CMK (cell line): ENCODE data around the gene NBPF6.
"Not testable (repeated sequence)": the region's sequence is repeated elsewhere in the genome, so short reads cannot be mapped to it uniquely, and the experiment has no call there.

Experiments used
- DNase-seq: peaks from one replicate; pipeline ENCODE4 v3.0.0-alpha.2; 2010; ENCODE audit warnings: low read depth

NBPF6 gene

DNA sequence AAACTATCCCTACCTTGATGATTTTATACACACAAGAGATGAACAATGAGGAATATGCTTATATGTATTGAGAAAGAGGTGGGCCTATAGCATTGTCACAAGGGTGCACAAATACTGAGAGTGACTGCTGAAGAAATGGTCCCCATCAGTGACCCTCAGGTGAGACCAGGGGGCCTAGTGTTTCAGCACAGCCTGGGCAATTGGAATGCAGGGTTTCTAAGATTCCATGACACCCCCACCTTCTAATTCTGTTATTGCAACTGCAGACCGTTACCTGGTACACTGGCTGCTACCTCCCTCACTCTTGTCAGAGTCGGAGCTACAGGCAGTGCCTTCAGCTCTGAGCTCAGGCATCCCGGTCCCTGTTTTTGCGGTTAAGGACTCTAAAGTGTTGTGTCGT, at the start of gene NBPF6:
Gene NBPF6, plus strand, starts transcription at position 301 of the 400 bp plus-strand sequence. CDS start 259 bp downstream, outside the sequence.
- not testable (repeated sequence) for DNase-seq

- DNase-seq, result not testable (repeated sequence)
Measured at GRCh38 chr1:108411098-108411833, 38.9 kb upstream of the NBPF6 start.

- not testable (repeated sequence) for DNase-seq
Measured at GRCh38 chr1:108420129-108420528, 30.0 kb upstream of the NBPF6 start.

DNA sequence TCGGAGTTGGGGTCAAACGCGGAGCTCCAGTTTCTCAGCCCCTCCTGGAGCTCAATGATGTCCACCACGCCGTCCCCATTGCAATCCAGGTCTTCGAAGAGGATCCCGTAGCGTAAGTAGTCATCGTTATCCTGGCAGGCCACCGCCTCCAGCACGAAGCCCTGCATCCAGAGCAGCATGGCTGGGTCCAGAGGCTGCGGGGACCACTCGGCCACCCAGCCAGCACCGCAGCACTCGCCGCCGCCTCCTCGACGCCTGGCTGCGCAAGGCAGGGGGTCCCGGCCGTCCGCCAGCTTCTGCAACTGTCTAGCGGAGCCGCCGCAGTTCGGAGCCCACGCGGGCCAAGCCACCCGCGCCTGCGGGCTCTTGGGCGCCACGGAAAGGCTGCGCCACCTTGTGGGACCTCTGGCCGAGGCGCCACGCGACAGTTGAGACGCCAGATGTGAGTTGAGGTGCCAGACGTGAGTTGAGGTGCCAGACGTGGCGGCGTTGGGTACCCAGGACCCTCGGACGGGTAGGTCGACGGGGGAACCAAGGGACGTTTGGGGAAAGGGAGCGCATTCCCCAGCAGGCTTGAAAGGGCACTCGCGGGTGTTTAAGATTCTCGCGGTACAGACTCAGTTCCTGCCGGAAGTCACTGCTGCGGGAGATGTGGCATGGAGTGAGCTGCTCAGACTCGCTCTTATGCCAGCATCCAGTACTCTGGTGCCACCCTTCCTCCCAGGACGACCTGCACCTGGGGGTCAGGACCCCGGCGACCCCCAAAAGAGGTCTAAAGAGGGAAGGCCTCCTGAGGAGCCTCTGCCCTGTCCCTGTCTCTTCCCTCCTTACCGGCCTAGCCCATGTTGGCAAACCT, 28.9 kb upstream of the NBPF6 start:
- not testable (repeated sequence) for DNase-seq

- DNase-seq, result not testable (repeated sequence)
Measured at GRCh38 chr1:108426877-108427276, 23.3 kb upstream of the NBPF6 start.

GRCh38 chr1:108432002-108432401, 18.1 kb upstream of the NBPF6 start:
- not testable (repeated sequence) for DNase-seq

DNA sequence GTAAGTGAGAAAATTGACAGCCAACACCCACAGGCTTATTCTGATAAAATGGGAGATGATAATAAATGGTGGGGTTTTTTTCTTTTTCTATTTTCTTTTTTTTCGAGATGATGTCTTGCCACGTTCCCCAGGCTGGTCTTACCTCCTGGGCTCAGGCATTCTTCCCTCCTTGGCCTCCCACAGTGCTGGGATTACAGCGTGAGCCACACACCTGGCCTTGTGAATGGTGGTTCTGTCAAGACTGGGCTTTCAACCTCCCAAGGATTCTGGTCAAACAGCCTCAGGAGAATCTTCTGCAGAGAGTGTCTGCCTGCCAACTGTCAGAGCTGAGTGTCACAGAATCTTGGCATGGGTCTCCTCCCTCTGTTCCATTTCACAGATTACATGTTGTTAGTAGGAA, 16.7 kb upstream of the NBPF6 start:
- not testable (repeated sequence) for DNase-seq

GRCh38 chr1:108438536-108438935, 11.6 kb upstream of the NBPF6 start:
- not testable (repeated sequence) for DNase-seq

GRCh38 chr1:108454521-108454920, 4.4 kb downstream of the NBPF6 start:
- not testable (repeated sequence) for DNase-seq

- DNase-seq, result not testable (repeated sequence)
Measured at GRCh38 chr1:108458661-108459060, 8.5 kb downstream of the NBPF6 start.

GRCh38 chr1:108461758-108462157, 11.6 kb downstream of the NBPF6 start:
- DNase-seq, result not testable (repeated sequence)

- not testable (repeated sequence) for DNase-seq
Measured at GRCh38 chr1:108463962-108464361, 13.8 kb downstream of the NBPF6 start.

DNA sequence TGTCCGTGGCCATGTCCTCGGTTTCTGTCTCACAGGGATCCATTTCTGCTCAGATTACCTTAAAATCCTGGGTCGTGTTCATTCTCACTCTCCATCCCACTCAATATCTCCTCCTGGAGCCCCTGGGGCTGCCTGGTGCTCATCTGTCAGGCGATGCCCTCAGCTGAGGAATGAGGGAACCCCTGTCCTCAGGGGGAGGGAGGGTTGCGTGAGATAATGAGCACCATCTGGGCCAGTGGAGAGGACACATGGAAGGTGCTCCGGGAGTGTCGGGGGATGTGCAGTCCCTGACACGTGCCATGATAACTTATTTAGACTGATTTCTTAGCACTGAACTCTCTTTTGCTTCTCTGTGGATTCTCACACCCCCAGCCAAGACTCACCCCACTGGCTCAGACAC, 16.0 kb downstream of the NBPF6 start:
- DNase-seq, result not testable (repeated sequence)

DNA sequence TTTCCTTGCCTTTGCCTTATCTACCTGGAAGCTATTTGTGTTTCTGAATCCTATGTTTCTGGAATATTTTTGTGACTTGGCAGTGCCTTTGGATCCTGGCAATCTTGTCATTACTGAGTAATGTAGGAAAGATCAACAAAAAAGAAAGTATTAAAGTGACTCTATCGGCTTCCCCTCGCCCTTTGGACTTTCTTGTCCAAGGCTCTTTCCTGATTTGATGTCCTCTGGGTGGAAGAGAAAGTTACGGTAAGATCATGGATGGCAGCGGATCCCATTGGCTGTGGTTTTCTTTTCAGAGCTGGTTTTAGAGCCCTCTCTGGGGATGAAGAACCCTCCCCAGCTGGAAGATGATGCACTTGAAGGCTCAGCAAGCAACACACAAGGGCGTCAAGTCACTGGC, 17.0 kb downstream of the NBPF6 start:
- not testable (repeated sequence) for DNase-seq

DNA sequence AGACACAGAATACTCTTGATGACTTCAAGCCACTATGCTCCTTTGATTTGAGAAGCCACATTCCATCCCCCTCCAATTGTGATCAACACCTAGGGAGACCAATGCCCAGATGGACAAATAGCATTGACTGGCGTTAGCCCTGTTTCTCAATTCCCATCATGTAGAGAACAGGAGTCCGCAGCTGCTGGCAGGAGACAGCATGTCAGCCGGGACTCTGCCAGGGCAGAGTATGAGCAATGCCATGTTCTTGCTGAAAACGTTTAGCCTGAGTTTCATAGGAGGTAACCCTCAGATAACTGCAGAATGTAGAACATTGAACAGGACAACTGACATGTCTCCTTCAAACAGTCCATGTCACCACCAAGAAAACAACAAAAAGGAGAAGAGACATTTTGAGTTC, 20.6 kb downstream of the NBPF6 start:
- DNase-seq, result not testable (repeated sequence)

- not testable (repeated sequence) for DNase-seq
Measured at GRCh38 chr1:108474516-108474915, 24.4 kb downstream of the NBPF6 start.

DNA sequence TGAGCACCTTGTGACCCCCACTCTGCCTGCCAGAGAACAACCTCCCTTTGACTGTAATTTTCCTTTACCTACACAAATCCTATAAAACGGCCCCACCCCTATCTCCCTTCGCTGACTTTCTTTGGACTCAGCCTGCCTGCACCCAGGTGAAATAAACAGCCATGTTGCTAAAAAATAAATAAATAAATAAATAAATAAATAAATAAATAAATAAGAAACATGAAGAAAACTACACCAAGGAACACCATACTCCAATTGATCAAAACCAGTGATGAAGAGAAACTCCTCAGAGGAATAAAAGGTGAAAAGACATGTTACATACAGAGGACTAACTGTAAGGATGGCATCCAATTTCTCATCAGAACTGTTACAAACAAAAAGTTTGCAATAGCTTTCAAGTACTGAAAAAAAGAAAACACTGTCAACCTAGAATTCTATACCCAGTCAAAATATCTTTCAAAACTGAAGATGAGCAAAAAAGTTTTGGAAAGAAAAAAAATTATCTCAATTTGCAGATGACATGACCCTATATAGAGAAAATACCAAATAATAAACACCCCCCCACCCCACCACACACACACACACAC, 28.4 kb downstream of the NBPF6 start:
- no peak for DNase-seq

DNA sequence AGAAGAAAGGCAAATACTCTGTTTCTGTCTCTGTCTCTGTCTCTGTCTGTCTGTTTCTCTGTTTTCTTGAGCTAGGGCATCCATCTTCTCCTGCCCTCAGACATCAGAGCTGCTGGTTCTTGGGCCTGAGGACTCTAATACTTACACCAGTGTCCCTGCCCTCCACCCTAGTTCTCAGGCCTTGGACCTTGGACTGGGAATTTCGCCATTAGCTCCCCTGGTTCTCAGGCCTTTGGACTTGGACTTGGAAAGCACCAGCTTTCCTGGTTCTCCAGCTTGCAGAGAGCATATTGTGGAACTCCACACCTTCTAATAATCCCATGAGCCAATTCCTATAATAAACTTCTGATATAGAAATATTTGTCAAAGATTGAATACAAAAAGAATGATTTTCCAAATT, 32.6 kb downstream of the NBPF6 start:
- no peak for DNase-seq

DNA sequence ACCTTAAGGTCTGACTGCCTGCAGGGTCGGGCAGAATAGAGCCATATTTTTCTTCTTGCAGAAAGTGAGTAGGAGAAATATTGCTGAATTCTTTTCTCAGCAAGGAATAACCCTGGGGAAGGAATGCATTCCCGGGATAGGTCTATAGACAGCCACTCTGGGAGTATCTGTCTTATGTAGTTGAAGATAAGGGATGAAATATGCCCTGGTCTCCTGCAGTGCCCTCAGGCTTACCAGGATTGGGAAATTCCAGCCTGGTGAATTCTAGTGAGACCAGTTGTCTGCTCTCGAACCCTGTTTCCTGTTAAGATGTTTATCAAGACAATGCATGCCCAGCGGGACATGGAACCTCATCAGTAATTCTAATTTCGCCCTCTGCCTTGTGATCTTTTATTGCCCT, 35.8 kb downstream of the NBPF6 start:
- not testable (repeated sequence) for DNase-seq

DNA sequence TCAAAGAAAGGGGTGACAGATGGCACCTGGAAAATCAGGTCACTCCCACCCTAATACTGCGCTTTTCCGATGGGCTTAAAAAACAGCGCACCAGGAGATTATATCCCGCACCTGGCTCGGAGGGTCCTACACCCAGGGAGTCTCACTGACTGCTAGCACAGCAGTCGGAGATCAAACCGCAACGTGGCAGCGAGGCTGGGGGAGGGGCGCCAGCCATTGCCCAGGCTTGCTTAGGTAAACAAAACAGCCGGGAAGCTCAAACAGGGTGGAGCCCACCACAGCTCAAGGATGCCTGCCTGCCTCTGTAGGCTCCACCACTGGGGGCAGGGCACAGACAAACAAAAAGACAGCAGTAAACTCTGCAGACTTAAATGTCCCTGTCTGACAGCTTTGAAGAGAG, 36.6 kb downstream of the NBPF6 start:
- not testable (repeated sequence) for DNase-seq

GRCh38 chr1:108495008-108495407, 44.9 kb downstream of the NBPF6 start:
- DNase-seq, result not testable (repeated sequence)

DNA sequence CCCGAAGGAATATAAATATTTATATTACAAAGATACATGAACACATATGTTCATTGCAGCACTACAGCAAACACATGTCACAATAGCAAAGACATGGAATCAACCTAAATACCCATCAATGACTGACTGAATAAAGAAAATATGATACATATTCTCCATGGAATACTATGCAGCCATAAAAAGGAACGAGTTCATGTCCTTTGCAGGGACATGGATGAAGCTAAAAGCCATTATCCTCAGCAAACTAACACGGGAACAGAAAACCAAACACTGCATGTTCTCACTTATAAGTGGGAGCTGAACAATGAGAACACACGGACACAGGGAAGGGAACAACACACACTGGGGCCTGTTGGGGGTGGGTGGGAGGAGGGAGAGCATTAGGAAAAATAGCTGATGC, 46.7 kb downstream of the NBPF6 start:
- not testable (repeated sequence) for DNase-seq

- no peak for DNase-seq
Measured at GRCh38 chr1:108502138-108502537, 52.0 kb downstream of the NBPF6 start.
